ENCODE data around the gene SMARCD3. TPM values are rescaled to one million over a fixed set of nuclear protein-coding genes. Genes with fewer than 3 reads are reported as not detected.

The SMARCD3 gene
- total RNA-seq, 4 donors from 2014 or later = 4.8 to 19.8 (median 13.5) TPM

DNA sequence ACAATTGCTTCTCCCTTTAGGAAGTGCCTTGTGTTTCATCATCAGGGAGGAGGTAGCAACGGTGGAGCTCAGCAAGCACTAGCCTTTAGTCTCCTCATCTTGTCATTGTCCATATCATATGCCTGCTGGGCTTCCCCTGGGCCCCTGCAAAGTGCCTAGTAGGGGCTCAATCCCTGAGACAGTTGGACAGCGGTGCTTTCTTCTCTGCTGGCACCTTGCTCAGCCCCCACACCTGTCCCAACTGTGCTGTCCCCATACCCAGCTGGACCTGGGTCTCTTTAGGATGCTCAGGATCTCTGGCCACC lies 5.5 kb downstream of the SMARCD3 start:
- WGBS, 2 donors = 48 to 50% methylated on average over 2 of the region's 2 CpGs
- no peak overlapping the region for H3K4me3 ChIP-seq (ENCODE audit: low read depth, poor library complexity, severe bottlenecking)
- TF ChIP-seq, protein P1, sequence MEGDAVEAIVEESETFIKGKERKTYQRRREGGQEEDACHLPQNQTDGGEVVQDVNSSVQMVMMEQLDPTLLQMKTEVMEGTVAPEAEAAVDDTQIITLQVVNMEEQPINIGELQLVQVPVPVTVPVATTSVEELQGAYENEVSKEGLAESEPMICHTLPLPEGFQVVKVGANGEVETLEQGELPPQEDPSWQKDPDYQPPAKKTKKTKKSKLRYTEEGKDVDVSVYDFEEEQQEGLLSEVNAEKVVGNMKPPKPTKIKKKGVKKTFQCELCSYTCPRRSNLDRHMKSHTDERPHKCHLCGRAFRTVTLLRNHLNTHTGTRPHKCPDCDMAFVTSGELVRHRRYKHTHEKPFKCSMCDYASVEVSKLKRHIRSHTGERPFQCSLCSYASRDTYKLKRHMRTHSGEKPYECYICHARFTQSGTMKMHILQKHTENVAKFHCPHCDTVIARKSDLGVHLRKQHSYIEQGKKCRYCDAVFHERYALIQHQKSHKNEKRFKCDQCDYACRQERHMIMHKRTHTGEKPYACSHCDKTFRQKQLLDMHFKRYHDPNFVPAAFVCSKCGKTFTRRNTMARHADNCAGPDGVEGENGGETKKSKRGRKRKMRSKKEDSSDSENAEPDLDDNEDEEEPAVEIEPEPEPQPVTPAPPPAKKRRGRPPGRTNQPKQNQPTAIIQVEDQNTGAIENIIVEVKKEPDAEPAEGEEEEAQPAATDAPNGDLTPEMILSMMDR (IDR thresholded peaks at IDR 0.05) = no peak
- no peak for DNase-seq (ENCODE audit: low spot score in 2 of 2)
- intact Hi-C loops (cut with DNase I; ENCODE audit: low total_unique reads) = no loop called here

DNA sequence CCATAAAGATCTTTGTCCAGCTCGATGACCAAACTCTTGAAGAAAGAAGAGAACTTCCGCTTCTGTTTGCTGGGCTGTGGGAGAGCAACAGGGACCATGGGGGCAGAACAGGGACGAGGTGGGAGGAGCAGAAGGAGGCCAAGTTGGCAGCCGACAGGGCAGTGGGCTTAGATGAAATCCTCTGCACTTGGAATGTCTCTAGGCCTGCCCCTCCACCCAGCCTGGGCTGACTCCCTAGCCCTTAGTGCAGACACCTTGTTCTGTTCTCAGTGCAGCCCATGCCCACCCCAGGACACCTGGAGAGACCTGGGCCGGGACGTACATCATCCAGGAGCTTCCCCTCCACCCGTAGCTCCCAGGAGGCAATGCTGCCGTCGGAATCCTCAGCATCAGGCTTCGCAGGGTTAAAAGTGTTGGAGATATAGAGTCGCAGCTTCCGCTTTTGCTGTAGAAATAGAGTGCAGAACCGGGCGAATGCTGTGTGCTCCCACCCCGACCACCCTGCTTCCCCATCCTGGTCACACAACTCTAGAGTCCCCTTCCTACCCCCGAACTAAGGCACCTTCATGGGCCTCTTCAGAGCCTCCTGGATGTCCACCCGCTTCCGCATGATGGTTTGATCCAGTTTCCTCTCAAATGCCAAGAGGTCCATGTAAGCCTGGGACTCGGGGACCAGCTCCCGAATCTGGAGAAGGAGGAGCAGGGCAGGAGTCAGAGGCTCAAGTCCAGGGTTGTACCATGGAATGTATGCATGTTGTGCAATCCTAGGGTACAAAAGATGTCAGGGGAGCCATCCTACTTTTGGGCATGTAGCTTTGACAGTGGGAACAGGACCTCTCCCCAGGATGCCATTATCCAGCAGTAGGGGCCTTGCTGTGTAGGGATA lies 6.1 kb downstream of the SMARCD3 start:
- no peak overlapping the region for H3K4me3 ChIP-seq (ENCODE audit: low read depth, poor library complexity, severe bottlenecking)
- no peak for DNase-seq (ENCODE audit: low spot score in 2 of 2)
- intact Hi-C loops (cut with DNase I; ENCODE audit: low total_unique reads) = no loop called here
- whole genome bisulfite sequencing, 2 donors = 65 to 71% methylated on average over 20 of the region's 20 CpGs
- TF ChIP-seq, protein P1 (IDR thresholded peaks at IDR 0.05) = no peak
- TF ChIP-seq POLR2A (IDR thresholded peaks at IDR 0.05) = no peak

DNA sequence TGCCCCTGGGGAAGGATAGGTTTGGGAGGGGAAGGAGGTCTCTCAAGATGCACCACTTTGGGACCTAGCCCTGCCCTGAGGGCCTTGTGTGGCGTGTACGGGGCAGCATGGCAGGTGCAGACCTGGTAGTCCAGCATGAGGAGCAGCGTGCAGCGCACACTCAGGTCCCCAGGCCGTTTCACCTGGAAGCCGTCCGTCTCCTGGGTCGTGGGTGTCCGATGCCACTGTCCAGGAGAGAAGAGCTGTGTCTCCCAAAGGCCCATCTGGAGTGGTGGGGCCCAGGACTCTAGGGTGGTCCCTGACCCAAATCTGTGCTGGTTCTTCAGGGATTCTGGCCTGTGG lies 6.8 kb downstream of the SMARCD3 start:
- intact Hi-C loops (cut with DNase I; ENCODE audit: low total_unique reads) = no loop called here
- TF ChIP-seq POLR2A (IDR thresholded peaks at IDR 0.05) = no peak
- TF ChIP-seq, protein P1 (IDR thresholded peaks at IDR 0.05) = no peak
- WGBS, 2 donors = 77 to 87% methylated on average over 9 of the region's 9 CpGs
- no peak for DNase-seq (ENCODE audit: low spot score in 2 of 2)
- no peak overlapping the region for H3K4me3 ChIP-seq (ENCODE audit: low read depth, poor library complexity, severe bottlenecking)

DNA sequence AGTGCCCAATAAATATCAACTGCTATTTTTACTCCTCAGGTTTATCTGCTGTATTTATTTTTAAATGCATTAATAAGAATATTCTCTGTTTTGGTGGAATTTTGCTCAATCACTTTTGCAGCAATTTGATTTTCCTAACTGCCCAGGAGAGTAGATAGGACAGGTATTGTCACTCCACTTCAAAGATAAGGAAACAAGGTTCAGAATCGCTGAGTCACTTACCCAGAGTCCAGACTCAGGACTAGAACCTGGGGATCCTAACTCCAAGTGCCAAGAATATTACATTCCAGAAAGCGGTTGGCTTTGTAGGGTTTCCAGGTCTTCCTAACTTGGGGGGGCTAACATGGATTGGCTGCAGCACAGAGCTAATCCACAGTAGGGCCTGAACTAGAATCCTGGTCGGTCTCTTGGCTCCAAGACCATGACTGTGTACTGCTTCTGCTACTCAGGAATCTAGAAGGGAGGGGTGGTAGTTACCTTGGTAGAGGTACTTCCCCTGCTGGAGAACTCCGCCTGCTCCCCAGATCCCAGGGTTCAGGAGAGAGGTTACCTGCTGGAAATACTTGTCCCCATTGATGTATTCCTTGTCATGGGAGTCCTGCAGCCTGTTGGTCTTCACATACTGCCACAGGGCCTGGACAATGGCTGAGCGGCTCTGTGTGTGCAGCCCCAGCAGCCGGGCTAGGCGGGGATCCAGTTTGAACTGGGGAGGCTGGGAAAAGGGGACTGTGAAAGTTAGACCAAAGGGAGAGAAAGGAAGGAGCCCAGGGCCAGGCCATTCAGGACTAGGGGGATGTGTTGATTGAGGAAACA lies 7.3 kb downstream of the SMARCD3 start:
- intact Hi-C loops (cut with DNase I; ENCODE audit: low total_unique reads) = no loop called here
- WGBS, 2 donors = 83 to 89% methylated on average over 7 of the region's 7 CpGs
- DNase-seq (ENCODE audit: low spot score in 2 of 2) = no peak

DNA sequence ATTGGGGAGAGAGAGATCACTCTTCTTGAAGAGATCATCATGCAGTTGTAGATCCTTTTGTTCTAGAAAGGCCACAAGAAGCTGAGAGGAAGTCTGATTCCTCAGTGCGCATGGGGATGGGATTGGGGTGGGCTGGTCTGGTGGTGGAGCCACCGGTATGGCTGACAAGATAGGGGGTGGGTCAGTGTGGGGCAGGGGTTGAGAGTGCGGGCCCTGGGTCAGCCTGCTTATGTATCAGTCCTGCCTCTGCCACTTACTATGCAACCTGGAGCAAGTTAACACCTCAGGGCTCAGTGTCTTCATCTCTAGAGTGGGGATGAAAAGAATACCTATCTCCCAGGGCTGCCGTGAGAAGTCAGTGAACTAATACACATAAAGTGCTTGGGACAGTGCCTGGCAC lies 8.0 kb downstream of the SMARCD3 start:
- no peak overlapping the region for H3K4me3 ChIP-seq (ENCODE audit: low read depth, poor library complexity, severe bottlenecking)
- WGBS, 2 donors = 80 to 81% methylated on average over 4 of the region's 4 CpGs
- intact Hi-C loops (cut with DNase I; ENCODE audit: low total_unique reads) = no loop called here
- no peak for TF ChIP-seq POLR2A (IDR thresholded peaks at IDR 0.05)
- TF ChIP-seq, protein P1 (IDR thresholded peaks at IDR 0.05) = no peak
- DNase-seq (ENCODE audit: low spot score in 2 of 2) = no peak

More for the DNA sequence above, 7.3 kb downstream of the SMARCD3 start:
- H3K4me3 ChIP-seq (ENCODE audit: low read depth, poor library complexity, severe bottlenecking) = no peak overlapping the region
- TF ChIP-seq POLR2A (IDR thresholded peaks at IDR 0.05) = no peak
- TF ChIP-seq, protein P1 (IDR thresholded peaks at IDR 0.05) = no peak

Data from lower leg skin (tissue), 4 donors.